Measurements from ENCODE around the gene PXN.

The PXN gene

GRCh38 chr12:120164293-120164692, 101.2 kb downstream of the PXN start:
- no peak for DNase-seq

- DNase-seq, result no peak
Measured at GRCh38 chr12:120162763-120163162, 102.8 kb downstream of the PXN start.

- no peak for DNase-seq
Measured at GRCh38 chr12:120161852-120162251, 103.7 kb downstream of the PXN start.

All from NCI-H774 (cell line).